C4-2B (cell line): ENCODE data around the gene MEGF8.

Experiments
- CTCF ChIP-seq: fragments of 450-650 bp; conservative IDR thresholded peaks from 2 replicates; pipeline ENCODE4 v1.5.1; 2017; ENCODE audit warnings: mild to moderate bottlenecking
- ZFX ChIP-seq: fragments of 450-650 bp; IDR thresholded peaks from 2 replicates; pipeline ENCODE4 v1.6.1; 2017

GRCh38 chr19:42420055-42420544 lies 94.7 kb downstream of the MEGF8 start:
- TF ChIP-seq CTCF (peak; percentile 74), ZFX (no peak)
